ENCODE measurements around the gene SHC3.

Gene SHC3

GRCh38 chr9:88979791-88980190 is 198.8 kb downstream of the SHC3 start:
- TF ChIP-seq ZBTB7A (IDR thresholded peaks at IDR 0.05; ENCODE audit: low read depth) (no peak), TAF1 (IDR thresholded peaks at IDR 0.05; ENCODE audit: low read depth) (no peak), EP300 (IDR thresholded peaks at IDR 0.05; ENCODE audit: borderline replicate concordance) (no peak)
- TF ChIP-seq, protein P1, sequence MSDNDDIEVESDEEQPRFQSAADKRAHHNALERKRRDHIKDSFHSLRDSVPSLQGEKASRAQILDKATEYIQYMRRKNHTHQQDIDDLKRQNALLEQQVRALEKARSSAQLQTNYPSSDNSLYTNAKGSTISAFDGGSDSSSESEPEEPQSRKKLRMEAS (IDR thresholded peaks at IDR 0.05), result no peak

GRCh38 chr9:88979021-88979420 is 199.6 kb downstream of the SHC3 start:
- no peak for TF ChIP-seq EGR1 (IDR thresholded peaks at IDR 0.05)
- no peak for TF ChIP-seq EP300 (IDR thresholded peaks at IDR 0.05; ENCODE audit: borderline replicate concordance)
- TF ChIP-seq FOXM1 (IDR thresholded peaks at IDR 0.05; ENCODE audit: borderline replicate concordance, low read depth), result no peak

DNA sequence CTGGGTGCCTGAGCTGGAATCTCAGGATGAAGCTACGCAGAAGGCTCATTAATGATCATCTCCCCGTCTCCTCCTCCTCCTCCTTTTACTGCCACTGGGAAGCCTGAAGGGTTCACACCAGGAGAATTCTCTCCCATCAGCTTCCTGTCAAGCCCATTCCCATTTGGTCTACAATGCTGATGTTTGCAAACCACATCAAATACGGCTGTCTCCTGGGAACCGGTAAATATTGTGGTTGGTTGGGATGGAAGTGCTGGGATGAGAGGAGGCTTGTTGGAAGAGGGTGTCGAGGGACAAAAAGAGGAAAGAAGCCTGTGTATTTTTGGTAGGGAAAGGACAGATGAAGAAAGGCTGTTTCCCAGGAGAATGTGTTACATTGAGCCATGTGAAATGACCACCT is 200.6 kb downstream of the SHC3 start:
- TF ChIP-seq, protein P1 (IDR thresholded peaks at IDR 0.05), result no peak
- TF ChIP-seq ZBTB7A (IDR thresholded peaks at IDR 0.05; ENCODE audit: low read depth), result no peak
- no peak for TF ChIP-seq TCF12 (IDR thresholded peaks at IDR 0.05; ENCODE audit: low read depth)
- no peak for TF ChIP-seq RAD21 (IDR thresholded peaks at IDR 0.05; ENCODE audit: low read depth)
- TF ChIP-seq EGR1 (IDR thresholded peaks at IDR 0.05), result no peak
- TF ChIP-seq CREB1 (IDR thresholded peaks at IDR 0.05; ENCODE audit: low read depth), result no peak
- TF ChIP-seq TEAD4 (IDR thresholded peaks at IDR 0.05), result no peak
- no peak for TF ChIP-seq CEBPB (IDR thresholded peaks at IDR 0.05)
- no peak for TF ChIP-seq EP300 (IDR thresholded peaks at IDR 0.05; ENCODE audit: borderline replicate concordance)
- no peak for TF ChIP-seq TAF1 (IDR thresholded peaks at IDR 0.05; ENCODE audit: low read depth)
- TF ChIP-seq, protein P2, sequence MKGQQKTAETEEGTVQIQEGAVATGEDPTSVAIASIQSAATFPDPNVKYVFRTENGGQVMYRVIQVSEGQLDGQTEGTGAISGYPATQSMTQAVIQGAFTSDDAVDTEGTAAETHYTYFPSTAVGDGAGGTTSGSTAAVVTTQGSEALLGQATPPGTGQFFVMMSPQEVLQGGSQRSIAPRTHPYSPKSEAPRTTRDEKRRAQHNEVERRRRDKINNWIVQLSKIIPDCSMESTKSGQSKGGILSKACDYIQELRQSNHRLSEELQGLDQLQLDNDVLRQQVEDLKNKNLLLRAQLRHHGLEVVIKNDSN (IDR thresholded peaks at IDR 0.05), result no peak
- TF ChIP-seq FOXM1 (IDR thresholded peaks at IDR 0.05; ENCODE audit: borderline replicate concordance, low read depth), result no peak
- no peak for TF ChIP-seq YY1 (IDR thresholded peaks at IDR 0.05; ENCODE audit: low read depth)
- TF ChIP-seq REST (IDR thresholded peaks at IDR 0.05; ENCODE audit: low read depth), result no peak
- TF ChIP-seq NFIC (IDR thresholded peaks at IDR 0.05), result no peak

- TF ChIP-seq TEAD4 (IDR thresholded peaks at IDR 0.05) (no peak), CREB1 (IDR thresholded peaks at IDR 0.05; ENCODE audit: low read depth) (no peak), EGR1 (IDR thresholded peaks at IDR 0.05) (no peak), ZBTB7A (IDR thresholded peaks at IDR 0.05; ENCODE audit: low read depth) (no peak), EP300 (IDR thresholded peaks at IDR 0.05; ENCODE audit: borderline replicate concordance) (no peak), REST (IDR thresholded peaks at IDR 0.05; ENCODE audit: low read depth) (no peak), RAD21 (IDR thresholded peaks at IDR 0.05; ENCODE audit: low read depth) (no peak), CEBPB (IDR thresholded peaks at IDR 0.05) (no peak), TAF1 (IDR thresholded peaks at IDR 0.05; ENCODE audit: low read depth) (no peak), NFIC (IDR thresholded peaks at IDR 0.05) (no peak), YY1 (IDR thresholded peaks at IDR 0.05; ENCODE audit: low read depth) (no peak), TCF12 (IDR thresholded peaks at IDR 0.05; ENCODE audit: low read depth) (no peak), FOXM1 (IDR thresholded peaks at IDR 0.05; ENCODE audit: borderline replicate concordance, low read depth) (no peak)
- TF ChIP-seq, protein P2 (IDR thresholded peaks at IDR 0.05), result no peak
- TF ChIP-seq, protein P1 (IDR thresholded peaks at IDR 0.05), result no peak
These were observed 201.7 kb downstream of the SHC3 start for GRCh38 chr9:88976890-88977257.

DNA sequence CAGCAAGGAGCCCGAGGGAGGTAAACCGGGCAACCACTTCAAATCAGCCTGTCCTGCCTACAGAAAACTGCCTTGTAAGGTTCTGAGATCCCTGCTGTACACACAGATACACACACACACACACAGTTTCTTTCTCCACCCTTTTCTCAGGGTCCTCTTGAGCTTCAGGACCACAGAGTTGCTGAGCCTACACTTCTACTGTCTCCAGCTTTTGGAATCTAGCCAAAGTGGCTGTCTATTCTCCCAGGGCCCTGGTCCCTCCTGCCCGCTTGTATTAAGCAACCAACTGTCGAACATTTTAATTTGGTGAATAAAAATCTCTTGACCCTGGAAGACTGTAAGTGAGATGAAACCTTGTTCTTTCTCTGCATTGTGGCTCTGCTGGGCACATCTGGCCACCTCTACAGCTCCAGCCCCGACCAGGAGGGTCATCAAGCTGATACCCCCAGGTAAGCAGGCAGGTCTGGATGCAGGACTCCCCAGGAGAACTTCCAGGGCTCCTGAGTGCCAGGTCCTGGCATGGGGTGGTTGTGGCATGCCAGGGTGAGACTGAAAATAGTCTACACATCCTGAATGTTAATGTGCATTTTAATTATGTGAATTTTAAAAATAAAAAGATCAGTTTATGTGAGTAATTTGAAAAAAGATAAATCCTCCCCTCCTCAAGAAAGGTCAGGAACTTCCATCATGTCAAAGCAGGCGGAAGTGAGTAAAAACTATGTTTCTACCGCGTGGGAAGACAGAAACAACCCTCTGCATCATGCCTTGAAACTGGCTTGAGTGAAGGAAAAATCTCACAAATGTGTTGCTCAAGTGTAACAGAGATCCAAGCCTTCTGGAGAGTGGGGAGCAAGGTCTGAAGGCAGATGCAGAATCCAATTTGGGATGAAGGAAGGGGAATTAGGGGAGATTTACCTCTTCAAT is 202.4 kb downstream of the SHC3 start:
- no peak for TF ChIP-seq TEAD4 (IDR thresholded peaks at IDR 0.05)
- TF ChIP-seq ZBTB7A (IDR thresholded peaks at IDR 0.05; ENCODE audit: low read depth), result no peak
- TF ChIP-seq, protein P2 (IDR thresholded peaks at IDR 0.05), result no peak
- TF ChIP-seq YY1 (IDR thresholded peaks at IDR 0.05; ENCODE audit: low read depth), result no peak
- TF ChIP-seq CREB1 (IDR thresholded peaks at IDR 0.05; ENCODE audit: low read depth), result no peak
- TF ChIP-seq NFIC (IDR thresholded peaks at IDR 0.05), result no peak
- TF ChIP-seq TCF12 (IDR thresholded peaks at IDR 0.05; ENCODE audit: low read depth), result no peak
- no peak for TF ChIP-seq EGR1 (IDR thresholded peaks at IDR 0.05)
- TF ChIP-seq FOXM1 (IDR thresholded peaks at IDR 0.05; ENCODE audit: borderline replicate concordance, low read depth), result no peak
- TF ChIP-seq CEBPB (IDR thresholded peaks at IDR 0.05), result no peak
- TF ChIP-seq, protein P1 (IDR thresholded peaks at IDR 0.05), result no peak
- no peak for TF ChIP-seq RAD21 (IDR thresholded peaks at IDR 0.05; ENCODE audit: low read depth)
- no peak for TF ChIP-seq TAF1 (IDR thresholded peaks at IDR 0.05; ENCODE audit: low read depth)
- TF ChIP-seq REST (IDR thresholded peaks at IDR 0.05; ENCODE audit: low read depth), result no peak
- no peak for TF ChIP-seq EP300 (IDR thresholded peaks at IDR 0.05; ENCODE audit: borderline replicate concordance)

Data from Ishikawa (cell line).